ENCODE data around the gene LRWD1.
A peak's percentile ranks its signal among the peaks of the same experiment; 100 is the strongest.
"Not testable (repeated sequence)": the region's sequence is repeated elsewhere in the genome, so short reads cannot be mapped to it uniquely, and the experiment has no call there.

Gene LRWD1

GRCh38 chr7:102444961-102445673, 19.7 kb upstream of the LRWD1 start:
- no peak for DNase-seq

GRCh38 chr7:102445674-102446071, 19.1 kb upstream of the LRWD1 start:
- DNase-seq = no peak

GRCh38 chr7:102446387-102447156, 18.2 kb upstream of the LRWD1 start:
- DNase-seq = no peak

GRCh38 chr7:102447311-102447710, 17.5 kb upstream of the LRWD1 start:
- no peak for DNase-seq

DNA sequence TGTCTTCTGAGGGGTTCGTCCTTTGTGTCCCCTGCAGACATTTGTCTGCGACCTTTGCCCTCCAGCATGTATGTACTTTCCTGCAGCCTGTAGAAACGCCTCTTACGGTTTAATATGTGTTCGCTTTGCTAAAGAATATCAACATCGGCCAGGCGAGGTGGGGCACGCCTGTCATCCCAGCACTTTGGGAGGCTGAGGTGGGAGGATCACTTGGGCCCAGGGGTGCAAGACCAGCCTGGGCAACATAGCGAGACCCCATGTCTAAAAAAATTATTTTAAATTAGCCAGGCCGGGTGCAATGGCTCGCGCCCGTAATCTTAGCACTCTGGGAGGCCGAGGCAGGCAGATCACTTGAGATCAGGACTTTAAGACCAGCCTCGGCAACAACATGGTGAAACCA, 15.6 kb upstream of the LRWD1 start:
- DNase-seq = no peak

GRCh38 chr7:102450242-102450641, 14.5 kb upstream of the LRWD1 start:
- peak; percentile 45 to 56 for DNase-seq

DNA sequence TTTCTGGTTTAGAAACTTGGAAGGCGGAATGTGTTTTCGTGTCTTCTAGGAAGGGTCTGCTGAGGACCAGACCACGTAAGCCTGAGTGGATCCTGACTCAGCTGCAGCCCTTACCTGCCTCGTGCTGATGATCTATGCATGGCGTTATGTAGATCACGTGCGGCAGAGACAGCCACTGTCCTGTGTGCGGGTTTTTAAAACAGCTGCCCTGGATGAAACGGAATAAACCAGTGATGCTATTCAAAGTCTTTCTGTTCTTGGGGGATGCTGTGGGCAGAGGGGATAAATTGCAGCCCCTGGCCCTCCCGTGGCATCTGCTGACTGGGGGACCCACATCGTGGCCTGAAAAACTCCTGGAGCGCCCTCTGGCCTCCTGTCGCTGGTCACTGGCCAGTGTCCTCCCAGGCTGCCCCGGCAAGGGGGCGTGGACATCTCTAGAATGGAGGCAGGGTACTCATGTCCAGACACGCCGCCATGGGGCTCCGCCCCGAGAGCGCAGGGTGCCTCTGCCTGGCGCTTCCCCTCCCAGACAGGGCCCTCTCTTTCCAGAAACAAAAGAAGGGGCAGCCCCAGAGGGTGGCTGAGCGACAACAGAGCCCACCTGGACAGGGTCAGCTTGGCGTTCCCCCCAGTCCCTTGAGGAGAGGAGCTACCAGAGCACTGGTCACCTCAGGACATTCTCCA, 13.3 kb upstream of the LRWD1 start:
- DNase-seq = no peak

DNA sequence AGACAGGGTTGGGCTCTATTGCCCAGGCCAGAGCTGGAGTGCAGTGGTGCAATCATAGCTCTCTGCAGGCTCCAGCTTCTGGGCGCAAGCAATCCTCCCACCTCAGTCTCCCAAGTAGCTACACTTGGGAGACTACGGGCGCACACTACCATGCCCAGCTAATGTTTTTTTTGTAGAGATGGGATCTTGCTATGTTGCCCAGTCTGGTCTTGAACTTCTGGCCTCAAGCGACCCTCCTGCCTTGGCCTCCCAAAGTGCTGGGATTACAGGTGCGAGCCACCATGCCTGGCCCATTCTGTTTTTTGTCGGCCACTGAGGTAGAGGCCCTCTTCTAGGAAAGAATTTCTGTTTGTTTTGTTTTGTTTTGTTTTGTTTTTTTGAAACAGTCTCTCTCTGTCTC, 12.3 kb upstream of the LRWD1 start:
- no peak for DNase-seq

GRCh38 chr7:102453319-102453718, 11.5 kb upstream of the LRWD1 start:
- no peak for DNase-seq

DNA sequence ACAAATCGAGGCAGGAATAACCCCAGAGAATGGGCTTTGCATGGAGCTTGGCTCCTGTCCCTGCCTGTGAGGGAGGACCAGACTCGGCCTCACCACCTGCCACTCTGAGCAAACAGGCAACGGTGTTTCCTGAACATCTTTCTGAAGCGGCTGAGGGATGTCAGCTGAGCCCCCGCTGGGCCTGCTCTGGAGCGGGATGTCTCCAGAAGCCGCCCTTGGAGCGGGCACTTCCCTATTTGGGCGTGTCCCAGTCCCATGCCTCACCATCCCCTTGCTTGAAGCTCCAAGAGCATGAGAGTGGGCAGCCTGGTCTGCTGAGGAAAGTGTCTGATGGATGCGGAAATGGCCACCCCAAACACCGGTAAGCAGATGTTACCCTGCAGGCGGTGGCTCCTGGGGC, 10.3 kb upstream of the LRWD1 start:
- no peak for DNase-seq

- DNase-seq = not testable (repeated sequence)
Observed at GRCh38 chr7:102454932-102455331, 9.9 kb upstream of the LRWD1 start.

DNA sequence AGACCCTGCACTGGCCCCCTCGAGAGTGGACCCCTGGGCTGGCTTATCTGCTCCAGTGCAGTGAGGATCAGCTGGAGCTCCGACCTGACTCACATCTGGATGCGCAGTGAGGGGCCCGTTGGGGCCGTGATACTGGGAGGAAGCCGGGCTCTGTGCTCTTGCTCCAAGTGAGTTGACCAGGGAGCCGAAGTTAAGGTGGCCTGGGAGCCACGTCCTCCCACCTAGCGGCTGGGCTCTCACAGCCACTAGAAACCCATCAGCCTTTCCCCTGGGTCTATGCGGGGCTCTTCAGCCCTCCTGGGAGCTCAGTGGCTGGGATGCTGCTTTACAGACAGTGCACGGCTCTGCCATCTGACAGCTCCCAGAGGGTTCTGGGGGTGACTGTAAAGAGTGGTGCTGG, 9.2 kb upstream of the LRWD1 start:
- DNase-seq = no peak

GRCh38 chr7:102456327-102456726, 8.5 kb upstream of the LRWD1 start:
- no peak for DNase-seq

GRCh38 chr7:102457352-102457924, 7.3 kb upstream of the LRWD1 start:
- no peak for DNase-seq

- DNase-seq = no peak
Observed at GRCh38 chr7:102459221-102459844, 5.5 kb upstream of the LRWD1 start.

- no peak for DNase-seq
Observed at GRCh38 chr7:102460467-102460866, 4.3 kb upstream of the LRWD1 start.

DNA sequence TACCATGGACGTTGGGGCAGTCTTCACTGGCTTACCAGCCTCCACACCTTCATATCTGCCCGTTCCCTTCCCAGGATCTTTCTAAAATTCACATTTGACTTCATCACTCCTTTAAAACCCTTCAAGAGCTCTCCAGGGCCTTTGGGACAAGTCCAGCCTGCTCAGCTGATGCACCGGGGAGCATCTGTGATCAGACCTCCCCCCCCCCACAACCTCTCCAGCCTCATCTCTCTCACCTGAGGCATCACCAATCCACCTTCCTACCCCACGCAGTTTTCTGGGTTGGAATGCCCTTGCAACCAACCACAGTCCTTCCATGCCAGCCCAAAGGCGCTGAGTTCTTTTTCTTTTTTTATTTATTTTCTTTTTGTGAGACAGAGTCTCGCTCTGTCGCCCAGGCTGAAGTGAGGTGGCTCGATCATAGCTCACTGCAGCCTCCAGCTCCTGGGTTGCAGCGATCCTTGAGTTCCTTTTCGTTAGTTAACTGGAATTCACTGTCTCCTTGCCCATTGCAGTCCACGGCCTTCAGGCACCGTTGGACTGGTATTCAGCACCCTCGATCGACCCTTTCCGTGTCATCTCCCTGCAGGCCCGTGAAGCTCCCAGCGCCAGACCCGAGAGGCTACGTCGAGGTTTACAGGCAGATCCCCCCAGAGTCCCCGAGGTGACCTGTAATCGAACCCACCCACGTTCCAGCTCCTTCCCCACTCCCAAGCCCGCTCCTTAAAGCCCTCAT, 775 bp upstream of the LRWD1 start:
- DNase-seq = no peak

DNA sequence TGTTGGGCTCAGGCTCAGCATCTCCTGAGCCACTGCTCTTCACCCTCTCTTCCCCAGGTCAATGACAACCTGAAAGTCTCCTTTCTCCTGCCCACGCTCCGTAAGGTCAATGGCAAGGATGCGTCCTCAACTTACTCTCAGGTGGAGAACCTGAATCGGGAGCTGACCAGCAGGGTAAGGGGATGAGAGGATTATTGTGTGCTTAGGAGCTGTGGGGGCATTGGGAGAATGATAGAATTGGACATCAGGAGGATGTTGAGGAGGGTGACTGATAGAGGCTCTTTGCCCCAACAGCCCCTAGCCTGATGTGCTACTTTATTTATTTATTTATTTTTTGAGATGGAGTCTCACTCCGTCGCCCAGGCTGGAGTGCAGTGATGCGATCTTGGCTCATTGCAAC, 1.3 kb downstream of the LRWD1 start:
- DNase-seq = no peak

DNA sequence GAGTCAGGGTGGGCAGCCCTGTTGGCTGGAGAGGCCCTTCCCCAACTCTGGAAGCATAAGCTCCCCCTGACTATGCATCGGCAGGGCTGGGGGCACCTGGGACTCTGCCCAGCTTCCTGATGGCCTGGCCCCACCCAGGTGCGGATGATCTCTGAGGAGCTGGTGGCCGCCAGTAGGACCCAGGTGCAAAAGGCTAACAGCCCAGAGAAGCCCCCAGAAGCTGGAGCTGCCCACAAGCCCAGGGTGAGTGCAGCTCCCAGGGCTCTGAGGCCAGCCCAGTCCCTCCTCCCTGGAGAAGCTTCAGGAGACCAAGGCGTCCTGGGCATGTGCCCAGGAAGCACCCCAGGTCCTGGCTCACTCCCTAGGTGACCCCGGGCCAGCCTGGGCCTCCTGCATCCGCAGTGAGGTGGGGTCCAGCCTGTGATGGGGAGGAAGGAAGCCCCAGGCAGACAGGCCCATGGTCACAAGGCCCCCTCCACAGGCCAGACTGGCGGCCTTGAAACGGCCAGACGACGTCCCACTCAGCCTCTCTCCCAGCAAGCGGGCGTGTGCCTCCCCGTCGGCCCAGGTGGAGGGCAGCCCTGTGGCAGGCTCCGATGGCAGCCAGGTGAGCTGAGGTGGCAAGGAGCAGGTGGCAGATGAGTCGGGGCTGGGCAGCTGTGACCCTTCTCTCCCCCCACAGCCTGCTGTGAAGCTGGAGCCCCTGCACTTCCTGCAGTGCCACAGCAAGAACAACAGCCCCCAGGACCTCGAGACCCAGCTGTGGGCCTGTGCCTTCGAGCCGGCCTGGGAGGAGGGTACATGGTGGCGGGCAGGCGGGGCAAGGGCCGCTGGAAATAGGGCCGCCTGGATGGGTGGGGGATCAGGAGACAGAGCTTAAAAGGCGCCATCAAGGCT, 3.0 kb downstream of the LRWD1 start:
- no peak for DNase-seq

DNA sequence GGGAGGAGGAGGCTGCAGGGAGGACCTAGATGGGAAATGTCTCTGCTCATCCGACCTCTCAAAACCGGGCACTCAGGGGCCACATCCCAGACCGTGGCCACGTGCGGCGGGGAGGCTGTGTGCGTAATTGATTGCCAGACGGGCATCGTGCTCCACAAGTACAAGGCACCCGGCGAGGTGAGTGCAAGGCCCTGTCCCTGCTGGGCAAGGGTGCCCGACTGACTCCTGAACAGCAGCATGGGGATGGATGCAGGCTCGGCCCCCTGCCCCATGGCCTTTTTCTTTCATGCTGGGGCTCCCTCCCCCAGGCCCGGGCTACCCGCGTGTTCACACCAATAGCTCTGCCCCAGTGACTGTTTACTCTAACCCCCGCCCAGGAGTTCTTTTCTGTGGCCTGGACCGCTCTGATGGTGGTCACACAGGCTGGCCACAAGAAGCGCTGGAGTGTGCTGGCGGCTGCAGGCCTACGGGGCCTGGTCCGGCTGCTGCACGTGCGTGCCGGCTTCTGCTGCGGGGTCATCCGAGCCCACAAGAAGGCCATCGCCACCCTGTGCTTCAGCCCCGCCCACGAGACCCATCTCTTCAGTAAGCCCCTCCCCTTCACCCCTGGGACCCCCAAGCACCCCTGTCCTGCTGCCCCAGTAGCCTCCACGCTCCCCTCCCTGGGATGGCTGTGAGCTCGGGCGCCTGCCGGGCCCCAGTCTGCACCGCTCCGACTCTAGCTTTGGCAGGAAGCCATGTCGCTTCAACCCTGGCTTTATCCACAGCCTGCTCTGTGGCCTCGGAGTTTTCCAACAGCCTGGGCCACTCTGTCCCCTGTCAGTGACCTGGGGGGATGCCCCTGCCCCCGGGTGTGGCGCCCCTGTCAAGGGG, 3.9 kb downstream of the LRWD1 start:
- DNase-seq = no peak
